ENCODE results near the gene FGF23. TPM values are rescaled to one million over a fixed set of nuclear protein-coding genes. Genes with fewer than 3 reads are reported as not detected.
"Not testable (repeated sequence)": the region's sequence is repeated elsewhere in the genome, so short reads cannot be mapped to it uniquely, and the experiment has no call there.

The FGF23 gene
- total RNA-seq (2014; rRNA removed; shearing (Covaris generic)) = not detected in 2 replicates

DNA sequence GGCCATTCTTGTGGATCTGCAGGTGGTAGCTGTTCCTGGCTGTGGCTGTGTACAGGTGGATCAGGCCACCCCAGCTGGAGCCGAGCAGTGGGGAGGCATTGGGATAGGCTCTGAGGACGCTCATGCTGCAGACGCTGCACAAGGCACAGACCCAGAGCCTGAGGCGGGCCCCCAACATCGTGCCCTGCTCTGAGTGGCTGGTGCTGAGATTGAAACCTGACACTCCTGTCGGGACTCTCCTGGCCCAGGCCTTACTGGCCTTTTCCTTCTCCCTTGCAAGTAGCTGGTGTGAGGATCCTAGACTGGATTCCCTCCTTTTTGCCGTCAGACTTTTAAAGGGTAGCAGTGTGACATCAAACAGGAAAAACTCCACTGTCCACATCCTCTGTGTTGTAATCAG lies at the start of gene FGF23:
TSS of gene FGF23 (minus strand) at position 308 of the 400 bp plus-strand sequence. CDS start at position 178, 130 bp downstream.
- DNase-seq (ENCODE audit: low spot score) = no peak

DNA sequence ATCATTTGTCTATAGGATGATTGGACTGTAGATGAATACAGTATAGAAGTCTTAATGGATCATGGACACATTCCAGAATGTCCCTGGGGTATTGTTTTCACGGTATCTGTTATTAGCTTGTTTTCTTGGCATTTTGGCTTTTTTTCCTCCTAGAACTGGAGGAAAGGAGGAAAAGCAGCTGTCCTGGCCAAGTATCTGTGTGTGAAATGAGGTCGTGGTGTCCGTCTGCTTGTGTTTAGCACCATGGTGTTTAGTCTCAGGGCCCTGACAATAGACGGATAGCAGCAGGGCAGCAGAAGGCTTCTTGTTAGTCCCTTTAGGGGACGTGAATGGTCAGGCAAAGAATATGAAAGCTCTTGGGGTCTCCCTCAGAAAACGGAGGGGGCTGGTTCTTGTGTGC lies 44.9 kb upstream of the FGF23 start:
- no peak for DNase-seq (ENCODE audit: low spot score)

DNA sequence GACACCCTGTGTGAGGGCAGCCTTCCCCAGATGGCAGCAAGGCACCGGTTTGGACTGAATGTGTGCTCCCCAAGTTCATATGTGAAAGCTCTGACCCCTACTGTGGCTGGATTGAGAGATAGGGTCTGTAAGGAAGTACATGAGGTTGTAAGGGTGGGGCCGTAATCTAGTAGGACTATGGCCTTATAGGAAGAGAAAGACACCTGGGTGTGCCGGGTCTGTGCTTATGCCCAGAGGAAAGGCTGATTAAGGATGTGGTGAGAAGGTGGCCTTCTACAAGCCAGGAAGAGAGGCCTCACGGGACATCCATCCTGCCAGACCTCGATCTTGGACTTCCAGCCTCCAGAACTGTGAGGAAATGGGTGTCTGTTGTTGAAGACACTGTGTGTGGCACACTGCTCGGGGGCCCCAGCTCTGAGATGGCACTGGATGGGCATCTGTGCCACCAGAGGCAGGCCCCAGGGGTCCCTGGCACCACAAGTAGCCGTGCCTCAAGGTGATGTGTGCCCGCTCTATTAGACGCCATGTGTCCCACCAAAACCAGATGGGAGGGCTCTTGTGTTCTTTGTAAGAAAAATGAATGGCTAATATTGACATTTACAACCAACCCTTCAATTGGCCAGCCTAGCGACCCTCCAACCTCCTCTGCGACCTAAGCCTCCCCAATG lies 44.1 kb upstream of the FGF23 start:
- DNase-seq (ENCODE audit: low spot score) = no peak

DNA sequence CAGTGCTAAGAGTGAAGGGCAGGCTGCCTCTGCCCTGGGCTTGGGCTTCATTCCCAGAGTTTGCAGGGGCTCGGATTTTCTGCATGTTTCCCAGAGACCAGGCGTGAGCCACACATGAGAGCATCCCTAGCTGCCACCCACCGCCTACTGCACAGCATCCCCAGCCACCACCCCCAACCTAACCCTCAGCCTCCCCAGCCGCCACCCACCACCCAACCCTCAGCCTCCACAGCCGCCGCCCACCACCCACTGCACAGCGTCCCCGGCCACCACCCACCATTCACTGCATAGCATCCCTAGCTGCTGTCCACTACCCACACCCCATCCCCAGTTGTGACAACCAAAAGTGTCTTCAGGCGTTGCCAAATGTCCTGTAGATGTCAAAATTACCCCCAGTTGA lies 43.5 kb upstream of the FGF23 start:
- no peak for DNase-seq (ENCODE audit: low spot score)

DNA sequence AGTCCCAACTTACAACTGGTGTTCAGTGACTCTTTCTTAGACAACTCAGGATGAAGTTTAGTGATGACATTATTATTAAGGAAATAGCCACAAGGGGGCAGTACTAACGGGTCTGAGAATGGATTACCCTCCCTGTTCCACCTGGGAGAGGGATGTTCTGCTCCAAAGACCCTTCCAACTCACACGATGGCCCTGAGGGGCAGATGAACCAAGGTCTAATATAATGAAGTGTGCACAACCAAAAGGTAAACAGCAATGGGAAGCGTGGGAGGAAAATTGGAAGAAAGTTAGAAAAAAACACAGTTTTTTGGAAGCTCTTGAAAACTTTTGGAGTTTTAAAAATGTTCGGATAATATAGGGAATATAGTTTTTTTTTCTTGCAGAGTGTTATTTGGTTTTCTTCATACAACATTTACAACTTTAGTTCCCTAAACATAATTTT lies 42.1 kb upstream of the FGF23 start:
- DNase-seq (ENCODE audit: low spot score) = peak; percentile 36

DNA sequence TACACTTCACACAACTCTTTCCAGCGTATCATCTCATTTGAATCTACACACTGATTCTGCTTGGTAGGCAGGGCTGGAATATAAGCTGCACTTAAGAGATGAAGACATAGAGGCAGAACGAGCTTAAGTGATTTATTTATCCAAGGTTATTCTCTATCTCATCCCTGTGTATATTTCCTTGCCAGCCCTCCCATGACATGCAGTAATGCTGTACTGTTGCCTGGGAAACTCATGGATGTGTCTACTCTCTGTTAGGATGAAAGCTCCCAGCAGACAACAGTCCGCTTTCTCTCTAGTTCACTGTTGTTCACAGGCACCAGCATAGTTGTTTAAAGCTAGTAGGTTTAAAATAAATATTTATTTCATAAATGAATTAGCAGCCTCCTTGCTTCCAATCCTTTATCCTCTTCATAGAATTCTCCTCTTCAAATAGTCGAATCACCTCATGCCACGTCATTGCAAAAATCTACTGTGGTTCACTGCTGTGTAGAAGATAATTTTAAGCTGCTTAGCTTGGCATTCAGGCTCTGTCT lies 40.7 kb upstream of the FGF23 start:
- DNase-seq (ENCODE audit: low spot score) = no peak

DNA sequence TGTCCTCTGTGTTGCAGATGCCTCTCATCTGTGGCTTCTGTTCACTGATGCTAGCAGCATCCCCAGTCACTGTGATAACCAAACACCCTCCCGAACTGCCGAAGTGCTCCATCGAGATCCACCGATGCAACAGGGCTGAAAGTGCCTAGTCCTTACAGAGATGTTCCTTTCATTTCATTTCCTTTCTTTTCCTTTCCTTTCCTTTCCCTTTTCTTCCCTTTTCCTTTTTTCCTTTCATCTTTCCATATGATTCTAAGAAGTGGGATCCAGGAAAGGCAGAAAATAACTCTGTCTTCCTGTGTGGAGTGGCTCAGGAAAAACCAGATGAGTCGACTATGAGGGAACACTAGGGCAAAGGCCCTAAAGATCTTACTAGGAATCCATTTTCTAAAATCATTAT lies 39.4 kb upstream of the FGF23 start:
- no peak for DNase-seq (ENCODE audit: low spot score)

DNA sequence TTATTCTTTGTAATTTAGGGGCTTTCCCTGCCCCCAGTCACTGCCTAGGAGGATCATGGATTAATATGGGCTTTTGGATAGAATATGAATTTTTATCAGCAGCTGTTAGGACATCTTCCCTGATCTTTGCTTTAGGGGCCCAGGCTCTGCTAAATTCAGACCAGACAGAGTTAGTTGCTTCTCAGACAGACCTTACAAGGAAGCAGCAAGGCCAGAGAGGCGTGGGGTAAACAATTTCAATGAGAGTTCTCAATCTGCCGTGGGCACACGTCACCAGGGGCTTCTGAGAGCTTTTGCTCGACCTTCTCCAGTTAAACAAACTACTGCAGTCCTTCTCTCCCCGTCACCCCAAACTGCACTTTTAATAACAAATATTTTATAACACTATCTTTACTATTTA lies 38.4 kb upstream of the FGF23 start:
- no peak for DNase-seq (ENCODE audit: low spot score)

DNA sequence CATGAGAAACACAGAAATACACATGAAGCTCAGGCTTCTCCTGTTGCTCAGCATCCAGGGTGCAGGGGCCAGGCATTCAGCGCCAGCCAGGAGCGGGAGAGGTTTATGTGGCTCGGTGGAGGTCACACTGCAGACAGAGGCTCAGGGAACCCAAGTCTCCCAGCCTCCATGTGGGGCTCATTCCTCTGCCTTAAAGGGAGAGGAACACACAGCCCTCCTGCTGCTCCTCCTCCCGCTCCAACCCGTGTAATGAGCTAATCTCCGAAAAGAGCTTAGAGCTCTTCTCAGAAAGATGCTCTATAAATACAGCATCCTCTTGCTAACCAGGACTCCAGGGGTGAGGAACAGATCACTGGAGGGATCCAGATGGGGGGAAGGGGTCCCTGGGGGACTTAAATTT lies 37.9 kb upstream of the FGF23 start:
- DNase-seq (ENCODE audit: low spot score) = no peak

DNA sequence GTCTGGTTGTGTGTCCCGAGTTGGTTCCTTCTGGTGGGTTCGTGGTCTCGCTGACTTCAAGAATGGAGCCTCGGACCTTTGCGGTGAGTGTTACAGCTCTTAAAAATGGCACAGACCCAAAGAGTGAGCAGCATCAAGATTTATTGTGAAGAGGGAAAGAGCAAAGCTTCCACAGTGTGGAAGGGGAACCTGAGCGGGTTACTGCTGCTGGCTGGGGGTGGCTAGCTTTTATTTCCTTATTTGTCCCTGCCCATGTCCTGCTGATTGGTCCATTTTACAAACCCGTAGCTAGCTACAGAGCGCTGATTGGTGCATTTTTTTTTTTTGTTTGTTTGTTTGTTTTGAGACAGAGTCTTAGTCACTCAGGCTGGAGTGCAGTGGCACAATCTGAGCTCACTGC lies 36.8 kb upstream of the FGF23 start:
- no peak for DNase-seq (ENCODE audit: low spot score)

DNA sequence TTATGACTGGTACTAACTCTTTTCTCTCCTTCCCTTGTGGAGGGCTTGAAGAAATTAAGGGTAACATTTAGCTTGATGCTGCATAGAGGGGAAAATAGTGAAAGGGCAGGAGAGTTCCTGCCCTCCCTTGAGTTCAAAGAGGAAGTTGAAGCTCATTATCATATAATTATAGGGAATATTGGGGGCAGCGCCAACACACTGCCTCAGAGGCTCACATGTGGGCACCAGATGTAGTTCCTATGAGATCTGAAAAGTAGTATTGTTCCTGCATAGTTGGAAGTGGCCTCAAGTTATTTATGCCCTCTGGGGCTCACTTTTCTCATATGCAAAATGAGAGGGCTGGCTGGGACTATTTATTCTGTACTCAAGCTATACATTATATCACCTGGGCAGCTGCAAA lies 33.0 kb upstream of the FGF23 start:
- no peak for DNase-seq (ENCODE audit: low spot score)

DNA sequence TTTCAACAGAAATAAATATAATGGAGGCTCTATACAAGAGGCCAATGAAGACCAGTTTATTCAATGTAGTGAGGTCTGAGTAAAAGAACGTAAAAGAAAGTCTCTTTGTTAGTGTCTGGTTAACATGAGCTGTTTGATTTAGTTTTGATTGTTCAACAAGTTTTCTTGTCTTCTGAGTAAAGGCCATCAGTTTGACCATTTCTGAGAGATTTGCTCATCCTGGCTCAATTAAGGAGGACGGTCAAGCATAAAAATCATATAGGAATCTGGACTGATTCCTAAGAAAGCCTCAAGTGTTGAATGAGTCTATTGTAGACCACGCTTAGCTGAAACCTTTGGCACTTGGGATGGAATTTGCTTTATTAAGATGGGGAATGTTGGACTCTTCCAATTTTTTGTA lies 32.5 kb upstream of the FGF23 start:
- DNase-seq (ENCODE audit: low spot score) = no peak

DNA sequence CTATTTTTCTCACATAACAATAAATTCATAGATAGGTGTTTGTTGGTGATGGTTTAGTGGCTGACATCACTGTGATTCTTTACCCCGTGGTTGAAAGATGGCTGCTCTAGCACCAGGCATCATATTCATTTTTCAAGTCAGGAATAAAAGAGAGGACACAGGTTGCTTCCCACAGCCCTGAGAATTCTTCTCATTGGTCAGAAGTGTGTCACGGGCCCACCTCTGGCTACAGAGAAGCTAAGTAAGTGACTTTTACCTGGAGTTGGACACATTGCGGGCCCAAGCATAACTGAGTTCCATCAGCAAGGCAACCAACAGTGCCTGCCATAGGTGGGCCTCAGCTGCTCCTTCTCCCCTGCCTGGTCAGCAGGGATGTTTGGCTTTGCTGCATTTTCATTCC lies 27.6 kb upstream of the FGF23 start:
- DNase-seq (ENCODE audit: low spot score) = no peak

DNA sequence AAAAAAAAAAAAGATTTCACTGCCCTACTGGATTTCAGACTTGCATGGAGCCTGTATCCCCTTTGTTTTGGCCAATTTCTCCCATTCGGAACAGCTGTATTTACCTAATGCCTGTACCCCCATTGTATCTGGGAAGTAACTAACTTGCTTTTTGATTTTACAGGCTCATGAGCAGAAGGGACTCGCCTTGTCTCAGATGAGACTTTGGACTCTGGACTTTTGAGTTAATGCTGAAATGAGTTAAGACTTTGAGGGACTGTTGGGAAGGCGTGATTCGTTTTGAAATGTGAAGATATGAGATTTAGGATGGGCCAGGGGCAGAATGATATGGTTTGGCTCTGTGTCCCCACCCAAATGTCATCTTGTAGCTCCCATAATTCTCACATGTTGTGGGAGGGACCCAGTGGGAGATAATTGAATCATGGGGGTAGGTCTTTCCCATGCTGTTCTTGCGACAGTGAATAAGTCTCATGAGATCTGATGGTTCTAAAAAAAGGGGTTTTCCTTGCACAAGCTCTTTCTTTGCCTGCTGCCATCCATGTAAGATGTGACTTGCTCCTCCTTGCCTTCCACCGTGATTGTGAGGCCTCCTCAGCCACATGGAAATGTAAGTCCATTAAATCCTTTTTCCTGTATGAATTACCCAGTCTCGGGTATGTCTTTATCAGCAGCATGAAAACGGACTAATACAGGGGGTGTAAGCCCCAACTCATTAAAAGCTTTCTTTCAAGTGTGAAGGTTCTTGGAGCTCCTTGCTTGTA lies 25.5 kb upstream of the FGF23 start:
- DNase-seq (ENCODE audit: low spot score) = not testable (repeated sequence)

DNA sequence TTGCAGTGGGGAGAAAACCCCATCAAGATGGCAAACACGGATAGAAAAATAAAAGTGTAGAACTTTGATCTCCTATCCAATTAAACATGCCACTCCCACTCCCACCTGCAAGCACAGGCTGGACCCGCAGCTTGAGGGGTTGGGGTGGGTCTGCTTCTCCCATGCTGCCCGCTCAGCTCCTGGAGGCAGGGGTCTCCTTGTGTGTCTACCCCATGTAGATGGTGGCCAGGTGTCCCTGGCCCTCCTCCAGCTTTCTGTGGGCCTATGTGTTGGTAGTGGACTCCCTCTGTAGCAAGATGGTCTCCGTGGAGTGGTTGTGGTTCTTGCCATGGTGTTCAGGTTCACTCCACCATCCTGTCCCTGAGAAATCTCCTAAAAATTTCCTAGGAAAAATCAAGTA lies 23.5 kb upstream of the FGF23 start:
- no peak for DNase-seq (ENCODE audit: low spot score)

DNA sequence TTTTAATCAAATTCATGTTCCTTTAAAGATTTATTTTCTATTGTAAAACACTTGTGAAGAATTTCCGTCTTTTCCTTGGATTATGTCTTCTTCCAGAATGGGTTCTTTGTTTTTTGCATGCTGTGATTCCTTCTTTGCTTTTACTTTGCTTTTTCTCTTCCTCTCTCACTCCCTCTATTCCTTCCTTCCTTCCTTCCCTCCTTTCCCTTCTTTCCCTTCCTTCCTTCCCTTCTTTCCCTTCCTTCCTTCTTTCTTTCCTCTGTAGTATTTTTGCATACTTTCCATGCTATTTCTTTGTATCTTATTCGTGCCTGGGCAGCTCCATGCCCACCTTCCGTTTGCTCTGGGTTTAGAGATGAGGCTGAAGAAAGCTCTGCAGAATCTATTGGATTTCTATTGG lies 21.6 kb upstream of the FGF23 start:
- no peak for DNase-seq (ENCODE audit: low spot score)

DNA sequence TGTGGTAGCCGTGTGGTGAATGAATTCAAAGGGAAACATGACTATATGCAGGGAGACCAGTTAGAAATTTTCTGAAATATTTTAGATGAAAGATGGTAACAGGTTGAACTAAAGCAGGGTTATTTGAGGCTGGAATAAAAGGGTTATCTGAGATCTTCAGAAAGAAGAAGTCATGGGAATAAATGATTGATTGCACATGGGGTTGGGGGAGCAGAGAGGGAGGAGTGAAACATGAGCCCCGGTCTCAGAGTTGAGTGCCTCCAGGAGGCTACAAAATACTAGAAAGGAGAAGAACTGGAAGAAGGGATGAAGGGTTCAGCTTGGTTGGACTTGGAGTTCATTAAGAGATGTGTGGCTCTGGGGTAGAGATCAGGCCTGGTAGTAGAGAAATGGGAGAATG lies 16.3 kb upstream of the FGF23 start:
- DNase-seq (ENCODE audit: low spot score) = no peak

DNA sequence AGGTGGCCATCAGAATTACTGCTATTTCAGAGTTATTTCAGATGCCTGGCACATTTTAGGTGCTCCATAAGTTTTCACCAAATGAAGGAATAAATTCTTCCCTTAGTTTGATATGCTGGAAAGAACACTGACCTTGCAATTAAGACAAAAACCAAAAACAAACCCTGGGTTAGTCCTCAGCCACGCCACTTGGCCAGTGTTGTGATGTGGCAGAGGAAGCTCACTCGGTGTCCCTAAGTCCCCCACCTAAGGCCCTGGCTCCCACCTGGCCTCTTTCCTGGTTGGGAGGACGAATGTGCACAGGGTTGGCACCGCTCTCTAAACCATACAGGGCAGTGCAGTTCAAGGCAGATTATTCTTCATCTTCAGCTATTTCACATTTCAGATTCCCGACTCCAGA lies 13.7 kb upstream of the FGF23 start:
- no peak for DNase-seq (ENCODE audit: low spot score)

DNA sequence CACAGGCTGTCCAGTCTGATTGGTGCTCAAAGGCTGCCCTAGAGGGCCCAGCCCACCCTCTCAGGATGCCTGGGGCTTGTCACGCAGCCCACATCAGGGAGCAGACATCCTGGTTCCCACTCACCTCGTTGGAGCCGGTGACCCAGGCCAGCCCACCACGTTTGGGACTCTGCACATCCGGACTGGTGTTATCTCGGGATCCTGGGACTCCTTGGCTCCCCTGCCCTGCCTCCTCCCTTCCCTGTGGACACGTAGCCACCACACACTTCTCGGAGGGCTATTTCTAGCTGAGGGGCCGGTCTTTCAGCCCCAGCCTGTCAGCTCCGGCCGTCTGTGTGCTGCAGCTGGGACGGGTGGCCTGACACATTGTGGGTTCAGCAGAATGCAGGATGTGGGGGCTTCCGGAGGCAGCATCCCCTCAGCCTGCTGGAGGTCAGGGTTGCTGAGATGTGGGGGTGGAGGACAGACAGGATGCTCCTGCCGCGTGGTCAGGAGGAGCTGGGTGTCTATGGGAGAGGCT lies 12.8 kb upstream of the FGF23 start:
- DNase-seq (ENCODE audit: low spot score) = no peak

DNA sequence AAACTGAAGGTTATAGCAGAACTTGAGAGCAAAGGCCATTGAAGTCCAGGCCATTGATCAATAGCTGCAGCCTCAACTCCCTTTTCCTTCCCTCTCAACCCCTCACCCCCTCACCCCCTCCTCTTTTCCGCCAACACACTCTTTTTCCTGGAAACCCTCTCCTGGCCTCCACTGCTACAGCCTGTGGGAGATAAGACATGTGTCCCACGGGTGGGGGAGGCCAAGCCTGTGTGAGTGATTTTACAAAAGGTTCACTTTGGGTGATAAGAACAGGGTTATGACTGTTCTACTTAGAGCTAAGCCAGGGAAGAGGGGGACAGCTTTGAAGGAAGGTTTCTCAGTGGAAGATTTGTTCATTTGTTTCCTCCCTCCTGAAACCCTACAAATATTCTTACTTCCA lies 9.2 kb upstream of the FGF23 start:
- no peak for DNase-seq (ENCODE audit: low spot score)

DNA sequence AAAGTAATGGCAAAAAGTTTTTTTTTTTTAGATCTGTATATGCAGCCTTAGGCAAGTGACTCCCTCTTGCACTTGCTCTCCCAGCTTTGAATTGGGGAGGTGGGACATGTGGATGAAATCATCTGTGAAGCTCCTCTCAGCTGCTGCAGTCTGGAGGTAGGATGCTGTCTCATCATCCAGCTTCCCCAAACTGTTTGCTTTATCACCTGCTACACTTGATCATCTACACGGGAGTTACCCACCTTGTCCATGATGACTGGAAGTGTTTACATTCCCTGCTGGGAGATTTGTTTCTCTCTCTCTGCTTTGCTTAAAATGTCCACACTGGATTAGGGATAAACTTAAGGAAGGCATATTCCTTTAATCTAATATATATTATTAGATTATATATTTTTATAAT lies 8.5 kb upstream of the FGF23 start:
- DNase-seq (ENCODE audit: low spot score) = no peak

DNA sequence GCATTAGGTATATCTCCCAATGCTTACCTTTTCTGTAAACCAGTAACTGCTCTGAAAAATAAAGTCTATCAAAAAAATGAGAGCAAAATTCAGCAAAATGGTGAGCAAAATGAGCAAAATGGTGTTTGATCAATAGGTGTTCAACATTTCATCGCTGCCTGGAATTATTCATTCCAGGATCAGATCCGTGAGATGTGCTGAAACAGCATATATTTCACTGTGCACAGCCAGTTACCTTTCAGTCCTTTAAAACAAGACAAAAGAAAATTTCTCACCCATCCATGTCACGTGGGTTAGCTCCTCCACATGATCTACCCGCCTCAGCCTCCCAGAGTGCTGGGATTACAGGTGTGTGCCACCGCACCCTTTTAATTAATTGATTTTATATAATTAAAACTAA lies 8.1 kb upstream of the FGF23 start:
- DNase-seq (ENCODE audit: low spot score) = no peak

DNA sequence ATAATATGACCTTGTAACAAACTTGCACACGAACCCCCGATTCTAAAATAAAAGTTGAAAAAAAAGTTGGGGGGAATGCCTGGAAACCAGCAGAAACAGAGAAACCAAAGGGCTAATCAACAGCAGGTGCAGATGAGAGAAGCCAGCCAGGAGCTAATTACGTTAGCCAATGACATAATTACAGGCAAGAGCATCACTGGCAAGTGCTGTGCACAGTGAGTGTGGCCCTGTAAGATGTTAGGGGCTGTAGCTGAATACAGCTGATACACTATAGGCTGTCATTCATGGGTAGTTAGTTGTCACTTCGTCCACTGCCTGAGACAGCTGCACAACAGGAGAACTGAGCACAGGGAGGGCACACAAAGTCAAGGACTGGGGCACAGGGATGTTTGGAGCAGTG lies 7.3 kb upstream of the FGF23 start:
- no peak for DNase-seq (ENCODE audit: low spot score)

Measured in H4 (cell line).